K562 (cell line): ENCODE results near the gene ZNF609. TPM values are rescaled to one million over a fixed set of nuclear protein-coding genes. Genes with fewer than 3 reads are reported as not detected.

Experiments used
- ARHGAP35 ChIP-seq: fragments of 450-650 bp; IDR thresholded peaks from 2 replicates; pipeline ENCODE4 v1.6.1; 2018; ENCODE audit not compliant: partially characterized antibody
- BCLAF1 ChIP-seq, 2 experiments: fragments of 450-650 bp in 1 of 2; IDR thresholded peaks; 2 replicates each; pipeline ENCODE4 v1.6.1; 2011 to 2017; ENCODE audit warnings: low read depth in 2 of 2, antibody characterized with exemption in 1 of 2, borderline replicate concordance in 1 of 2, low read length in 1 of 2, mild to moderate bottlenecking in 1 of 2, mixed read lengths in 1 of 2; ENCODE audit not compliant: control insufficient read depth in 1 of 2
- BRCA1 ChIP-seq, 2 experiments: fragments of 450-650 bp in 1 of 2; sonication (generic) in 1 of 2; formaldehyde crosslinking in 1 of 2; IDR thresholded peaks; 2 replicates each; pipeline versions ENCODE4 v1.5.0 to v1.6.1; 2017 to 2020; ENCODE audit warnings: mild to moderate bottlenecking in 1 of 2, missing genetic modification reagents in 1 of 2
- ELF1 ChIP-seq: fragments of 200-800 bp; sonication (Bioruptor generic); IDR thresholded peaks from 2 replicates; pipeline ENCODE4 v1.6.1; 2016; ENCODE audit warnings: missing genetic modification characterization, missing compliant biosample characterization
- ERF ChIP-seq: fragments of 450-650 bp; formaldehyde crosslinking; IDR thresholded peaks from 2 replicates; pipeline ENCODE4 v1.4.0; 2020; ENCODE audit warnings: mild to moderate bottlenecking, mixed read lengths
- MED1 ChIP-seq: sonication (generic); formaldehyde crosslinking; IDR thresholded peaks from 2 replicates; pipeline ENCODE4 v1.8.1; 2023; ENCODE audit warnings: missing genetic modification reagents, borderline replicate concordance
- NELFE ChIP-seq: IDR thresholded peaks from 2 replicates; pipeline ENCODE4 v1.6.1; 2011; ENCODE audit warnings: mild to moderate bottlenecking; ENCODE audit not compliant: insufficient read depth, insufficient read length
- POLR3G ChIP-seq: IDR thresholded peaks from 2 replicates; pipeline ENCODE4 v1.6.1; 2011; ENCODE audit not compliant: insufficient read length, insufficient replicate concordance; ENCODE audit errors: extremely low read depth
- RCOR1 ChIP-seq, 2 experiments: IDR thresholded peaks; 2 replicates each; pipeline ENCODE4 v1.6.1; 2012; ENCODE audit warnings: low read depth in 2 of 2, low read length in 2 of 2, borderline replicate concordance in 1 of 2, improper control_type of control experiment in 1 of 2
- RHOXF2B ChIP-seq: fragments of 250-450 bp; sonication (Bioruptor Pico); conservative IDR thresholded peaks from 2 replicates; pipeline ENCODE4 v1.5.1; 2021
- TAF9B ChIP-seq: fragments of 450-650 bp; IDR thresholded peaks from 2 replicates; pipeline ENCODE4 v1.6.1; 2018; ENCODE audit warnings: mild to moderate bottlenecking; ENCODE audit not compliant: partially characterized antibody
- ZFP30 ChIP-seq: fragments of 250-450 bp; sonication (Bioruptor Pico); IDR thresholded peaks from 2 replicates; pipeline ENCODE4 v1.8.0; 2022; ENCODE audit warnings: moderate library complexity, mild to moderate bottlenecking, inconsistent platforms, borderline replicate concordance
- ZNF174 ChIP-seq: fragments of 250-450 bp; sonication (Bioruptor Pico); IDR thresholded peaks from 2 replicates; pipeline ENCODE4 v1.4.0; 2020; ENCODE audit warnings: mild to moderate bottlenecking
- ZNF224 ChIP-seq: sonication (generic); formaldehyde crosslinking; IDR thresholded peaks from 2 replicates; pipeline ENCODE4 v1.8.0; 2022; ENCODE audit warnings: mild to moderate bottlenecking, missing genetic modification reagents
- ZNF445 ChIP-seq: fragments of 250-450 bp; sonication (Bioruptor Pico); IDR thresholded peaks from 2 replicates; pipeline ENCODE4 v1.4.0; 2020; ENCODE audit warnings: low read depth, mild to moderate bottlenecking, moderate library complexity
- ZNF507 ChIP-seq: conservative IDR thresholded peaks from 2 replicates; pipeline ENCODE4 v1.6.1; 2017; ENCODE audit warnings: missing genetic modification characterization, missing compliant biosample characterization
- ZNF586 ChIP-seq: fragments of 450-650 bp; formaldehyde crosslinking; conservative IDR thresholded peaks from 2 replicates; pipeline ENCODE4 v1.4.0; 2020; ENCODE audit warnings: mild to moderate bottlenecking, moderate library complexity
- ZNF717 ChIP-seq: fragments of 250-450 bp; sonication (Bioruptor Pico); IDR thresholded peaks from 2 replicates; pipeline ENCODE4 v1.5.0; 2021
- ZNF77 ChIP-seq: fragments of 250-450 bp; sonication (Bioruptor Pico); IDR thresholded peaks from 2 replicates; pipeline ENCODE4 v1.5.0; 2020
- ZNF778 ChIP-seq: fragments of 450-650 bp; formaldehyde crosslinking; IDR thresholded peaks from 2 replicates; pipeline ENCODE4 v1.4.0; 2020; ENCODE audit warnings: mild to moderate bottlenecking, moderate library complexity
- polyA plus RNA-seq, 8 experiments: library from polyadenylated mRNA; depleted of rRNA in 4 of 8; stranded (reverse) in 5 of 8; unstranded in 3 of 8; fragments of >200 nt; fragmentation: Nextera tagmentation in 2 of 8; fragmentation: Illumina TruSeq in 1 of 8; extraction: Ambion mirVana in 2 of 8; extraction: Trizol in 1 of 8; gene quantifications; 2 replicates each; pipeline versions ENCODE4 v1.2.1 to v1.2.3, GENCODE V29; 2011 to 2014; ENCODE audit warnings: inconsistent platforms in 1 of 8, missing spikeins in 1 of 8
- total RNA-seq, 7 experiments: library from RNA; depleted of rRNA in 6 of 7; stranded (reverse); fragments of >200 nt in 6 of 7; fragmentation: Illumina TruSeq in 2 of 7; extraction: Trizol in 2 of 7; gene quantifications; 2 replicates each; pipeline versions ENCODE4 v1.2.1 to v1.2.3, GENCODE V29; 2011 to 2021; ENCODE audit warnings: low replicate concordance in 1 of 7
- TF ChIP-seq, protein P1 (sequence below): IDR thresholded peaks from 3 replicates; pipeline ENCODE4 v1.6.1; 2011; ENCODE audit warnings: borderline replicate concordance, mild to moderate bottlenecking, moderate library complexity; ENCODE audit not compliant: insufficient read length; ENCODE audit errors: extremely low read depth
- TF ChIP-seq, protein P2 (sequence below), 2 experiments: IDR thresholded peaks; 2 replicates each; pipeline ENCODE4 v1.6.1; 2011; ENCODE audit warnings: borderline replicate concordance in 1 of 2, control low read depth in 1 of 2, low read depth in 1 of 2, low read length in 1 of 2, mild to moderate bottlenecking in 1 of 2, mixed read lengths in 1 of 2, moderate library complexity in 1 of 2; ENCODE audit not compliant: insufficient read depth in 1 of 2, insufficient read length in 1 of 2, poor library complexity in 1 of 2, severe bottlenecking in 1 of 2; ENCODE audit errors: extremely low read depth in 1 of 2

ZNF609 gene
- total and polyA plus RNA-seq, 9 of the 15 experiments (the other 6 are each of a cell fraction or from before 2014, with no cell fraction given): 3.0 to 38.7 (median 17.8) TPM

DNA sequence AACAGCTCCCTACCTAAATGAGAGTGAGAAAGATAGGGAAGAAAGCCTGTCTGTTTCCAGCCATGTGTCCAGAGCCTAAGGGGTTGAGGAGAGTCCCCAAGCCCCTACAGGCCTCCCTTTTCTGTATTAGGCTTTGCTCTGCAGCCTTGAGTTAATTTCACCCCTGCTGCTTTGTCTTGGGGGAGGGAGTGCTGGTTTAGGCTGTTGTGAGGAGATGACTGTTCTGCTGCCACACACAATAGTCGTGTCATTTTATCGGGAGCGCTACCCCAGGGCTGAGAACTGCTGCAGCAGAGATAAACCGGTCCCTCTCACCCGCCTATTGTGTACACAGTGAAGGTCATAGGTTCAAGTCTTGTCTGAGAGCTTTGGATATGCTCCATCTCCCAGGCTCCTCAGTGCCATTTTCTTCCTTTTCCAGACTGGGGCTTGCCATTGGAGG lies 1.4 kb downstream of the ZNF609 start (continued):
- TF ChIP-seq, protein P1, sequence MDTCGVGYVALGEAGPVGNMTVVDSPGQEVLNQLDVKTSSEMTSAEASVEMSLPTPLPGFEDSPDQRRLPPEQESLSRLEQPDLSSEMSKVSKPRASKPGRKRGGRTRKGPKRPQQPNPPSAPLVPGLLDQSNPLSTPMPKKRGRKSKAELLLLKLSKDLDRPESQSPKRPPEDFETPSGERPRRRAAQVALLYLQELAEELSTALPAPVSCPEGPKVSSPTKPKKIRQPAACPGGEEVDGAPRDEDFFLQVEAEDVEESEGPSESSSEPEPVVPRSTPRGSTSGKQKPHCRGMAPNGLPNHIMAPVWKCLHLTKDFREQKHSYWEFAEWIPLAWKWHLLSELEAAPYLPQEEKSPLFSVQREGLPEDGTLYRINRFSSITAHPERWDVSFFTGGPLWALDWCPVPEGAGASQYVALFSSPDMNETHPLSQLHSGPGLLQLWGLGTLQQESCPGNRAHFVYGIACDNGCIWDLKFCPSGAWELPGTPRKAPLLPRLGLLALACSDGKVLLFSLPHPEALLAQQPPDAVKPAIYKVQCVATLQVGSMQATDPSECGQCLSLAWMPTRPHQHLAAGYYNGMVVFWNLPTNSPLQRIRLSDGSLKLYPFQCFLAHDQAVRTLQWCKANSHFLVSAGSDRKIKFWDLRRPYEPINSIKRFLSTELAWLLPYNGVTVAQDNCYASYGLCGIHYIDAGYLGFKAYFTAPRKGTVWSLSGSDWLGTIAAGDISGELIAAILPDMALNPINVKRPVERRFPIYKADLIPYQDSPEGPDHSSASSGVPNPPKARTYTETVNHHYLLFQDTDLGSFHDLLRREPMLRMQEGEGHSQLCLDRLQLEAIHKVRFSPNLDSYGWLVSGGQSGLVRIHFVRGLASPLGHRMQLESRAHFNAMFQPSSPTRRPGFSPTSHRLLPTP: peak; percentile 63
- no peak for TF ChIP-seq ZNF778 (CRISPR knock-in tag)
- TF ChIP-seq ZNF507 (tag): no peak
- TF ChIP-seq ZNF717: no peak
- no peak for TF ChIP-seq ZNF174
- no peak for TF ChIP-seq ELF1 (tag)
- no peak for TF ChIP-seq MED1 (CRISPR knock-in tag)
- TF ChIP-seq ZNF586 (CRISPR knock-in tag): no peak
- no peak for TF ChIP-seq BRCA1 (IDR thresholded peaks at IDR 0.05)
- no peak for TF ChIP-seq BRCA1 (CRISPR knock-in tag; IDR thresholded peaks at IDR 0.05)
- TF ChIP-seq ZNF77: no peak
- no peak for TF ChIP-seq POLR3G
- TF ChIP-seq TAF9B: no peak
- TF ChIP-seq ZNF445 (CRISPR knock-in tag): no peak
- no peak for TF ChIP-seq NELFE
- TF ChIP-seq BCLAF1 (IDR thresholded peaks at IDR 0.05; ENCODE audit: borderline replicate concordance in 1 of 2, control insufficient read depth in 1 of 2, low read depth in 2 of 2, low read length in 1 of 2): no peak
- no peak for TF ChIP-seq RHOXF2B (CRISPR knock-in tag)
- TF ChIP-seq ZNF224 (CRISPR knock-in tag): 0 out of 2 replicates have a peak, but pooled peaks have one; percentile 39
- no peak for TF ChIP-seq ARHGAP35
- TF ChIP-seq ERF: no peak
- peak; percentile 71 to 93; a peak in 3 of 4 replicates for TF ChIP-seq RCOR1 (IDR thresholded peaks at IDR 0.05; ENCODE audit: borderline replicate concordance in 1 of 2, low read depth in 2 of 2, low read length in 2 of 2)
- TF ChIP-seq, protein P2, sequence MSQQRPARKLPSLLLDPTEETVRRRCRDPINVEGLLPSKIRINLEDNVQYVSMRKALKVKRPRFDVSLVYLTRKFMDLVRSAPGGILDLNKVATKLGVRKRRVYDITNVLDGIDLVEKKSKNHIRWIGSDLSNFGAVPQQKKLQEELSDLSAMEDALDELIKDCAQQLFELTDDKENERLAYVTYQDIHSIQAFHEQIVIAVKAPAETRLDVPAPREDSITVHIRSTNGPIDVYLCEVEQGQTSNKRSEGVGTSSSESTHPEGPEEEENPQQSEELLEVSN (IDR thresholded peaks at IDR 0.05; ENCODE audit: borderline replicate concordance in 1 of 2, extremely low read depth in 1 of 2, insufficient read depth in 1 of 2, insufficient read length in 1 of 2, low read depth in 1 of 2, low read length in 1 of 2, poor library complexity in 1 of 2, severe bottlenecking in 1 of 2): no peak
- no peak for TF ChIP-seq ZFP30 (CRISPR knock-in tag)
